Activated CD8-positive, alpha-beta memory T cell treated with anti-CD3 and anti-CD28 coated beads, Interleukin-2, amount 10 ng/mL, durations not matched to agents 7 days and 5 days (primary cell): ENCODE results near the gene FAM184B. TPM values are rescaled to one million over a fixed set of nuclear protein-coding genes. Genes with fewer than 3 reads are reported as not detected.
"Not testable (repeated sequence)": the region's sequence is repeated elsewhere in the genome, so short reads cannot be mapped to it uniquely, and the experiment has no call there.

ENCODE experiments used
- ATAC-seq: fragments of 150-1000 bp; cut with Tn5 transposase; one replicate; pipeline ENCODE4 v1.10.0; 2021; ENCODE audit warnings: moderate library complexity
- CTCF ChIA-PET: fragments of 350-600 bp; sonication (Branson Sonifier 250); formaldehyde crosslinking; loops from one replicate; lab custom pipeline; 2021; ENCODE audit warnings: antibody characterized with exemption; lab: Charles Lee
- DNase-seq: peaks from one replicate; pipeline ENCODE4 v3.0.0-alpha.2; 2020
- H3K27ac Mint-ChIP-seq: one replicate; pipeline ENCODE4 v1.8.0; 2021; ENCODE audit warnings: mild to moderate bottlenecking, mixed read lengths
- H3K27me3 Mint-ChIP-seq: one replicate; pipeline ENCODE4 v1.8.0; 2021; ENCODE audit warnings: mixed read lengths
- H3K36me3 Mint-ChIP-seq: one replicate; pipeline ENCODE4 v1.8.0; 2021; ENCODE audit warnings: mild to moderate bottlenecking, mixed read lengths
- H3K4me1 Mint-ChIP-seq: one replicate; pipeline ENCODE4 v1.8.0; 2021; ENCODE audit warnings: mixed read lengths
- H3K4me3 Mint-ChIP-seq: one replicate; pipeline ENCODE4 v1.8.0; 2021; ENCODE audit warnings: mild to moderate bottlenecking, moderate library complexity, mixed read lengths
- H3K9me3 Mint-ChIP-seq: one replicate; pipeline ENCODE4 v1.8.0; 2022; ENCODE audit warnings: low read depth, mixed read lengths
- total RNA-seq, 2 experiments: library from RNA; stranded (reverse); gene quantifications; one replicate each; pipeline ENCODE4 v1.2.3, GENCODE V29; 2021

The FAM184B gene
- total RNA-seq, 2 experiments from 2014 or later, result 0.02 TPM; not detected in 1

DNA sequence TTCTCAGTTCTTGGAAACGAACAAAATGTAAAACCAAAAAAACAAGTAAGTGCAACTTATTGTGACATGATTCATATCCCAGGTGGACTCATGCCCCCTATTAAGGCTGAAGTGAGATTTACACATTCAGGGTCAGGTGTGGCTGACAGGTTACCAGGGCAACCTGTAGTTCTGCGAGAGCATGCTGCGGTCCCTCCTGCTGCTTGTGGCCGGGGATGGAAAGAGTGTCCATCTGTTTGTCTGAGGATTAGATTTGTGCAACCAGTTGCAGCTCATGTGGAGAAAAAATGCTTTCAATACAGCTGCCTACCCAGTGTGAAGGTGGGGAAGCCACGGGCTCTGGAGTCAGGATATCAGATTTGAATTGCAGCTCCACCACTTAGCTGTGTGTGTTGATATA lies 78.8 kb downstream of the FAM184B start:
- CTCF ChIA-PET, result no interaction called here

DNA sequence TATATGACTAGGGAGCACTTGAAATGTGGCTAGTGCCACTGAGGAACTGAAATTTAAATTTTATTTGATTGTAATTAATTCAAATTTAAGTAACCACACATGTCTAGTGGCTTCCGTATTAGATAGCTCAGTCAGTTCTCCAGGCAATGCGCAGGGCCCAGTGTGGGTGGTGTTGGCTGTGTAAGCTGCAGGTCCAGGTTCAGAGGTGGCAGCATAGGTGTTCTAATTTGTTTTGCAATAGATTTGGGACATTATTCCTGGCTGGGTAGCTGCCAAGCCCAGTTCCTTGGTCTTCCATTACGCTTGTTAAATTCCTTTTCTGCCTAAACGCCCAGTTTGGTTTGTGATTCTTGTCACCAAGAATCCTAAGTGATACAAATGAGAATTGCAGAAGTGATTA lies 79.5 kb downstream of the FAM184B start:
- H3K36me3 Mint-ChIP-seq, result peaks cover 2% of the 10 kb centered on the region
- CTCF ChIA-PET, result no interaction called here
- H3K27me3 Mint-ChIP-seq, result peaks cover 16% of the 10 kb centered on the region
- ATAC-seq, result no peak
- peaks cover 5% of the 10 kb centered on the region for H3K9me3 Mint-ChIP-seq
- H3K4me1 Mint-ChIP-seq, result no peaks in the 10 kb centered on the region
- no peak overlapping the region for H3K27ac Mint-ChIP-seq
- no peak overlapping the region for H3K4me3 Mint-ChIP-seq
- no peak for DNase-seq

More for the DNA sequence above, 78.8 kb downstream of the FAM184B start:
- peaks cover 5% of the 10 kb centered on the region for H3K9me3 Mint-ChIP-seq
- H3K4me3 Mint-ChIP-seq, result no peak overlapping the region
- ATAC-seq (no peak), DNase-seq (no peak)
- H3K27me3 Mint-ChIP-seq, result peaks cover 15% of the 10 kb centered on the region
- H3K27ac Mint-ChIP-seq, result no peak overlapping the region
- H3K4me1 Mint-ChIP-seq, result no peaks in the 10 kb centered on the region
- H3K36me3 Mint-ChIP-seq, result peaks cover 2% of the 10 kb centered on the region

DNA sequence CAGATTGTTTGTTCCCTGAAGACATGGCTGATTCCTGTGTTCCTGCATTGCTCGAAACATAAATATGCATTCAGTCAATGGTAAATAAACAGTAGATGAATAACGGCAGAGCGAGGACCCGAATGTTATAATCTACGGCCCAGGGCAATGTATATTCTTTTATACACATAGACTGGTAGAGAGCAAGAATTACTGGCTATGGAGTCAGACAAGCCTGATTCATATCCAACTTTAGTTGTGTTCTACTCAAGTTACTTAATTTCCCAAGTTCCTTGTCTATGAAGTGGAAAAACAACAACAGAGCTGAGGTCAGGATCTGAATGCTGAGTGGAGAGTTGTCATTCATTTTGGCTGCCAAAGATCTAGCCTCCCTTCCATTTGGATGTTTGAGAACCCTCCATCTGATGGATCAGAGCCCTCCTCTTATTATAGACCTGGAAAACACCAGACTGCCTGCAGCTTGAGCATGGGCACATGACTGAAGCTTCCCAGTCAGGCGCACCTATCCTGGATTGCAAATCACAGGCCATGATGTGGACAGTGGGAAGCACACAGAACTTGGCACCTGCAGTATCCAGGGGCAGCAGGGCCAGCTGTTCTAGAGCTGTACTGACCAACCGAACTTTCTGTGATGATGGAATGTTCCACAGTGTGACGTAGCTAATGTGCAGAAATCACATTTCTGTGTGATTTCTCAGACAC lies 80.1 kb downstream of the FAM184B start:
- ATAC-seq (no peak), DNase-seq (no peak)
- no peak overlapping the region for H3K4me3 Mint-ChIP-seq
- H3K27ac Mint-ChIP-seq, result no peak overlapping the region
- peaks cover 16% of the 10 kb centered on the region for H3K27me3 Mint-ChIP-seq
- H3K4me1 Mint-ChIP-seq, result no peaks in the 10 kb centered on the region
- CTCF ChIA-PET, result no interaction called here
- peaks cover 2% of the 10 kb centered on the region for H3K36me3 Mint-ChIP-seq
- peaks cover 5% of the 10 kb centered on the region for H3K9me3 Mint-ChIP-seq

DNA sequence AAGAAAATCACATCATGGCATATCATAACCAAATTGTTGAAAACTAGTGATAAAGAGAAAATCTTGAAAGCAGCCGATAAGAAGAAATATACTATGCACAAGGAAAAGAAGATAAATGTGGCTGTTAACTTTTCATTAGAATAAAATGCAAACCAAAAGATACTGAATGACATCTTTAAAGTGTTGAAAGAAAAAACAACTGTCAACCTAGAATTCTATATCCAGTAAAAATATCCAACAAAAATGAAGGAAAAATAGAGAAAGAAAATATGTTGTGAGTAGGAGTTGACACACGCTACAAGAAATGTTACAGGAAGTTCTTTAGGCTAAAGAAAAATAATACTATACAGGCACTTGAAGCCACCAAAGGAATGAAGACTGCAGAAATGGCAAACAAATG lies 82.0 kb downstream of the FAM184B start:
- H3K36me3 Mint-ChIP-seq, result peaks cover 2% of the 10 kb centered on the region
- CTCF ChIA-PET, result no interaction called here
- H3K4me3 Mint-ChIP-seq, result no peak overlapping the region
- DNase-seq (no peak), ATAC-seq (no peak)
- no peak overlapping the region for H3K27ac Mint-ChIP-seq
- peaks cover 18% of the 10 kb centered on the region for H3K27me3 Mint-ChIP-seq
- H3K4me1 Mint-ChIP-seq, result no peaks in the 10 kb centered on the region
- H3K9me3 Mint-ChIP-seq, result peaks cover 5% of the 10 kb centered on the region

DNA sequence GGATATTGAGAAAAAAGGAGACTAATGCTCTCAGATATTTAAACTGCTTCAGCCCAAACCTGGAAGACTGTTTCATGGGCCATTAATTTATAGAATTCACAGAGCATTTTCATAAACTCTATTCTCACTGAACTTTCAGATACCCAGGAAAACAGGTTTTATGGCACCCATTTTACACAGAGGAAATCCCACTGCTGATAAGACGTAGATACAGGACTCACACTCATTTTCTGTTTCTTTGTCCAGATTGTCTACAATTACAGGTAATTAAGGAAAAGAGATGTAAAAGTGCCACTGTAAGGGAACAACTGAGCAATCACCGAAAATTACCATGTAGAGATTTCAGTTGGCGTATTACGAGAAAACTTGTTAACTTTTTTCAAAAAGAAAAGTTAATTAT lies 83.3 kb downstream of the FAM184B start:
- ATAC-seq, result no peak
- H3K9me3 Mint-ChIP-seq, result peaks cover 5% of the 10 kb centered on the region
- H3K4me3 Mint-ChIP-seq, result no peak overlapping the region
- H3K27ac Mint-ChIP-seq, result no peak overlapping the region
- DNase-seq, result no peak
- no peaks in the 10 kb centered on the region for H3K4me1 Mint-ChIP-seq
- CTCF ChIA-PET, result no interaction called here
- H3K36me3 Mint-ChIP-seq, result peaks cover 2% of the 10 kb centered on the region
- peaks cover 18% of the 10 kb centered on the region for H3K27me3 Mint-ChIP-seq

DNA sequence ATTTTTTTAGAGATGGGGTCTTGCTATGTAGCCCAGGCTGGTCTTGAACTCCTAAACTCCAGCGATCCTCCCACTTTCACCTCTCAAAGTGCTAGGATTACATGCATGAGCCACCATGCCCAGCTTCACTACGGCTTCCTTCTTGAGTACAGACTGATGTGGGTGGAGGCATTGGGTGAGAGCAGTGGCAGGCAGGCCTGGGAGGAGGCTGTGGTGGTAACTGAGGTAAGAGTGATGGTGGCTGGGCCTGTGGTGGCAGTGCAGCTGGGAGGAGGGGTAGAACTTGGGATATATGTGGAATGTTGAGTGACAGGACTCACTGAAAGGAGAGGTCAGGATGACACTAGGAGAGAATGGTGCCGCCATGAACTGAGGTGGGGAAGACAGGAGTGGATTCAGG lies 86.1 kb downstream of the FAM184B start:
- Mint-ChIP-seq H3K4me3 (no peak overlapping the region), H3K4me1 (no peaks in the 10 kb centered on the region), H3K36me3 (peaks cover 2% of the 10 kb centered on the region), H3K27me3 (peaks cover 18% of the 10 kb centered on the region), H3K9me3 (peaks cover 5% of the 10 kb centered on the region), H3K27ac (no peak overlapping the region)
- ATAC-seq, result no peak
- CTCF ChIA-PET, result no interaction called here
- DNase-seq, result no peak

DNA sequence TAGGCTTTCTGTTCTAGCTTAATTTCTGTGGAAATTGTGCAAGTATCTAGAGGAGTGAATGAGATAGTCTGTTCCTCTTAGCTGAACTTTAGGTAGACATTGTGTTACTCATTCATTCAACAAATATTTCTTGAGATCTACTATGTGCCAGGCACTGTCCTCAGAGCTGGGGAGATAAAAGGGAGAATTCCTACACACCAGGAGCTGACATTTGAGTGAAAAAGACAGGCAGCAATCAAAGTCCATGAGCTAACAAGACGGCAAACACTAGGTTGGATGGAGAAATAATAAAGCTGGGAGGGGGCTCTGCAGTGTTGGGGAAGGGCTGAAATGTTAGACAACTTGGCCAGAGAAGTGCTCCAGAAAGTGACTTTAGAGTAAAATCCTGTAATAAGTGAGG lies 86.9 kb downstream of the FAM184B start:
- peaks cover 5% of the 10 kb centered on the region for H3K9me3 Mint-ChIP-seq
- no peaks in the 10 kb centered on the region for H3K4me1 Mint-ChIP-seq
- CTCF ChIA-PET, result no interaction called here
- H3K27ac Mint-ChIP-seq, result no peak overlapping the region
- DNase-seq, result no peak
- H3K36me3 Mint-ChIP-seq, result peaks cover 2% of the 10 kb centered on the region
- no peak overlapping the region for H3K4me3 Mint-ChIP-seq
- peaks cover 14% of the 10 kb centered on the region for H3K27me3 Mint-ChIP-seq
- ATAC-seq, result no peak

DNA sequence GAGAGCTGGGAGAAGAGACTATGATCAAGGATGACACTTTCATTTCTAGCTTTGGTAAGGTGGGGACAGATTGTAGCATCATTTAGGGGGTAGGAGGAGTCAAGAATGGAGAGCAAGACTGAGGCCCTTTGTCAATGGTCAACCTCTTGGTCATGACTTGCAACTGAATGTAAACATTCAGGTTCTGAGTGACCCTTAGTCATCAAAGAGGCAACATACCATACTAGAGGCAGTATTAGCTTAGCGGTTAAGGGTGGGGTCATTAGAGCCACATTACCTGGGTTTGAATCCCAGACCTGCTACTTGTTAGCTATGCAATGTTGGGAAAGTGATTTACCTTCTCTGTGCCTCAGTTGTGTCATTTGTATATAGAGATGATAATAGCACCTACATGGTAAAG lies 90.5 kb downstream of the FAM184B start:
- Mint-ChIP-seq H3K4me1 (no peaks in the 10 kb centered on the region), H3K4me3 (no peak overlapping the region), H3K36me3 (no peaks in the 10 kb centered on the region), H3K9me3 (no peaks in the 10 kb centered on the region), H3K27ac (no peak overlapping the region), H3K27me3 (no peaks in the 10 kb centered on the region)
- CTCF ChIA-PET, result no interaction called here
- ATAC-seq, result no peak
- DNase-seq, result no peak

DNA sequence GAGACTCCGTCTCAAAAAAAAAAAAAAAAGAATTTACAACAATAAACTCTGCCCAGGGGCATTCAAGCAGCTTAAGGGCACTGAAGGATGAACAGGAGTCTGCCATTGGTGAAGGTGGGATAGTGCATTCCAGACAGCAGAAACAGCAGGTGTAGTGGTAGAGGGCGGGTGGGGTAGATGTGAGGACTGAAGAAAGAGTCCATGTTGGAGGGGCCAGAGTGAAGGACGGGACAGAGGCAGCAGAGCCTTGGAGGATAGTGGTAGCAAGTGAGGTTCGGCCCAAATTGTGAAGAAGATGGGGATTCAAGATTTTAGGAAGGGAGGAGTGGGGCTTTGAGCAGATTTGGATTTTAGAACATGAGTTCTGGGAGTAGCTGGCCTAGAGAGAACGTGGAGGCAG lies 91.3 kb downstream of the FAM184B start:
- Mint-ChIP-seq H3K27me3 (no peaks in the 10 kb centered on the region), H3K4me3 (no peak overlapping the region), H3K36me3 (no peaks in the 10 kb centered on the region), H3K27ac (no peak overlapping the region), H3K9me3 (no peaks in the 10 kb centered on the region), H3K4me1 (no peaks in the 10 kb centered on the region)
- CTCF ChIA-PET, result no interaction called here
- ATAC-seq (no peak), DNase-seq (no peak)

DNA sequence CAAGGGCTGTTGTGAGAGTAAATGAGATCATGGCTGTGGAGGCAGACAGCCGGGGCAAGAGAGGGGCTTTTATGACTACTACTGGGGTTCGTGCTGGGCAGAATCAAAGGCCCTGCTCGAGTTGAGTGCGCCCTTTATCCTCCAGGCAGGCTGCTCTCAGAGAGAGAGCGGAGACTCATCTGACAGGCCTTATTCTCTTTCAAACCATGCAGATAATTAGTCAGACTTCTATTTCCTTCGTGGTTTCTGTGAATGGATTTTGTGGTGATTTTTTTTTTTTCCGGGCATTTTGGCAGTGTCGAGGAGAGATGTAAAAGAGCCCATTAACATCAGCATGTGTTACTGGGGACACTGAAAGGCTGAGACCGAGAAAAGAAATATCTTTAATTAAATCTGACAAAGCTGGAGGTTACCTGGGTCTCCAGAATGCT lies 93.4 kb downstream of the FAM184B start:
- CTCF ChIA-PET, result interaction anchor here (0.7 kb wide), 1 partner anchor 282 kb away, joined by 4 read pairs; no protein-coding TSS in a partner anchor
- DNase-seq (no peak), ATAC-seq (no peak)
- H3K4me1 Mint-ChIP-seq, result no peaks in the 10 kb centered on the region
- H3K27ac Mint-ChIP-seq, result no peak overlapping the region
- peaks cover 3% of the 10 kb centered on the region for H3K27me3 Mint-ChIP-seq
- no peak overlapping the region for H3K4me3 Mint-ChIP-seq
- H3K9me3 Mint-ChIP-seq, result no peaks in the 10 kb centered on the region
- no peaks in the 10 kb centered on the region for H3K36me3 Mint-ChIP-seq

DNA sequence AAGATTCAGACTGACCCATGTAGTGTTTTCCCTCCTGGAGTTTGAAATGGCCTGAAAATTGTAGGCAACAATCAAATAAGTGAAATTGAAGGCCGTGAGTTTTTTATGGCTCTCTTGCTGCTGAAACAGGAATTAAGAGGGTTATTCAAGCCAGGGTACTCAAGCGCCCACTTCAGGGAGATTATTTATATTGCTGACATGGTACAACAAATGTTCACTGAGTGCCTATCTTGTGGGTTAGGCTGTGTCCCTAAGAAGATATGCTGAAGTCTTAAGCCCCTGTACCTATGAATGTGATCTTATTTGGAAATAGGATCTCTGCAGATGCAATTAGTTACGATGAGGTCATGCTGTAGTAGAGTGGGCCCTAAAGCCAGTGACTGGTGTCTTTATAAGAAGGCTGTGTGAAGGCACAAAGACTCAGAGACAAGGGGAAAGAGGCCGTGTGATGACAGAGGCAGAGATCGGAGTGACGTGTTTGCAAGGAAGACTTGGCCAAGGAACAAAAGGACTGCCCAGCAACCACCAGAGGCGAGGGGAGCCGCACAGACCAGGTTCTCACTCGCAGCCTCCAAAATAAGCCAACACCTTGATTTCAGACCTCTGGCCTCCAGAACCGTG lies 94.1 kb downstream of the FAM184B start:
- no peaks in the 10 kb centered on the region for H3K36me3 Mint-ChIP-seq
- H3K9me3 Mint-ChIP-seq, result no peaks in the 10 kb centered on the region
- CTCF ChIA-PET, result no interaction called here
- ATAC-seq (no peak), DNase-seq (no peak)
- H3K4me3 Mint-ChIP-seq, result no peak overlapping the region
- H3K4me1 Mint-ChIP-seq, result no peaks in the 10 kb centered on the region
- no peak overlapping the region for H3K27ac Mint-ChIP-seq
- peaks cover 5% of the 10 kb centered on the region for H3K27me3 Mint-ChIP-seq

DNA sequence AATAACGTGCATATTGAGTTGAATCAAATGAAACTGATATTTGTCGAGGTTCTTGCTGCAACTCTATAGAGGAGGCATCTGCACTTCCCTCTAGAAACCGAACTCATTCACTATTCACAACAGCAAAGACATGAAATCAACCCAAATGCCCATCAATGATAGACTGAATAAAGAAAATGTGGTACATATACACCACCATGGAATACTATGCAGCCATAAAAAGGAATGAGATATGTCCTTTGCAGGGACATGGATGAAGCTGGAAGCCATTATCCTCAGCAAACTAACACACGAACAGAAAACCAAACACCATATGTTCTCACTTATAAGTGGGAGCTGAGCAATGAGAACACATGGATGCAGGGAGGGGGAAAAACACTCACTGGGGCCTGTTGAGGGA lies 96.8 kb downstream of the FAM184B start:
- ATAC-seq, H3K27me3 Mint-ChIP-seq, DNase-seq, H3K36me3 Mint-ChIP-seq, H3K4me3 Mint-ChIP-seq, H3K9me3 Mint-ChIP-seq, H3K27ac Mint-ChIP-seq, CTCF ChIA-PET, H3K4me1 Mint-ChIP-seq: not testable (repeated sequence)

DNA sequence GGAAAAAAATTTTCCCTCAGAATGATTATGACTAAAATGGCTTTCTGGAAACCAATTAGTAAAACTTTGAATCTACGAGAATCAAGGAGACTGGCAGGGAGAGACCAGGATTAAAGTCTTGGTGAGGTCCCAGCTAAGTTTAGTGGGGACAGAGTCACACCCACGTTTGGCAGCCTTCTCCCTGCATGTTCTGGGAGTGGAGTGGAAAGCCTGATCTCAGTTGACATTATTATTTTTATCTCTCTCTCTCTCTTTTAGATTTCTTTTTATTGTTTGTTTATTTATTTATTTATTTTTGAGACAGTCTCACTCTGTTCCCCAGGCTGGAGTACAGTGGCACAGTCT lies 99.2 kb downstream of the FAM184B start:
- no peak for DNase-seq

More for the DNA sequence above, 99.2 kb downstream of the FAM184B start:
- Mint-ChIP-seq H3K27me3 (peaks cover 24% of the 10 kb centered on the region), H3K4me1 (no peaks in the 10 kb centered on the region), H3K9me3 (no peaks in the 10 kb centered on the region), H3K27ac (no peak overlapping the region), H3K36me3 (no peaks in the 10 kb centered on the region), H3K4me3 (no peak overlapping the region)
- CTCF ChIA-PET, result no interaction called here
- no peak for ATAC-seq
